GM18502 (cell line): ENCODE data around the gene IRF7.

Experiments
- ATAC-seq: cut with Tn5 transposase; IDR thresholded peaks from one replicate; pipeline ENCODE4 v1.9.1; 2021; ENCODE audit warnings: mild to moderate bottlenecking; ENCODE audit not compliant: unreplicated experiment, poor library complexity

Gene IRF7

DNA sequence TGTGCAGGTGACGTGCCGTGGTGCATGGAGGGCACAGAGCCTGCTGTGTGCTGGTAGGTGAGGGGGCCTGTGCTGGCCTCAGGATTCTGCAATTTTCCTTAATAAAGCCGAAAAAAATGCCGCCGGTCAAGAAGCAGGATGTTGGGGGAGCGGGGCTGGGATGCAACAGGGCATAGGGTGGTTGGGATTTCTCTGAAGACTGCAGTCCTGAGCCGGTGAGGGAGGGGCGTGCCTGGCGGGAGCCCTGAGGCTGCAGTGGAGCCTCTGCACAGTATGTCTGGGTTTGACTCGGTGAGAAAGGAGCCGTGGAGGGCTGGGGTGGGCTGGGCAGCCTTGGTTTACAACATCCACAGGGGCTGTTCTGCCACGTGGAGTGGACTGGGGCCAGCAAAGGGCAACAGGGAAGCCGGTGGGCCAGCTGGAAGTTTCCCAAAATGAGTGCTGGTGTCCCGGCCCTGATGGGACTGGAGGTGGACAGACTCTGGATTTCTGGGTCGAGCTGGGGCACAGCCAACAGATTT is 7.7 kb upstream of the IRF7 start:
- ATAC-seq, result no peak

DNA sequence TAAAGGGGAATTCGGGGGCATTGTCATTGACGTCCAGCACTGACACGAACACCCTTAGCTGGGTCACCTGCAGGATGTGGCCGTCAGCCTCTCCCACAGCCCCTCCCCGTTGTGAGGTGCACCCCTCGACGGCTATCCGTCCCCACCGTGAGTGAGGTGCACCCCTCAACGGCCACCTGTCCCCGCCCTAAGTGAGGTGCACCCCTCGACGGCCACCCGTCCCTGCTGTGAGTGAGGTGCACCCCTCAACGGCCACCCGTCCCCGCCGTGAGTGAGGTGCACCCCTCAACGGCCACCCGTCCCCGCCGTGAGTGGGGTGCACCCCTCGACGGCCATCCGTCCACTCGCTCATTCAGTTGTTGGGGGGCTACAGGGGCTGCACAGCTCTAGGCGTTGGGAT is 6.1 kb upstream of the IRF7 start:
- no peak for ATAC-seq

DNA sequence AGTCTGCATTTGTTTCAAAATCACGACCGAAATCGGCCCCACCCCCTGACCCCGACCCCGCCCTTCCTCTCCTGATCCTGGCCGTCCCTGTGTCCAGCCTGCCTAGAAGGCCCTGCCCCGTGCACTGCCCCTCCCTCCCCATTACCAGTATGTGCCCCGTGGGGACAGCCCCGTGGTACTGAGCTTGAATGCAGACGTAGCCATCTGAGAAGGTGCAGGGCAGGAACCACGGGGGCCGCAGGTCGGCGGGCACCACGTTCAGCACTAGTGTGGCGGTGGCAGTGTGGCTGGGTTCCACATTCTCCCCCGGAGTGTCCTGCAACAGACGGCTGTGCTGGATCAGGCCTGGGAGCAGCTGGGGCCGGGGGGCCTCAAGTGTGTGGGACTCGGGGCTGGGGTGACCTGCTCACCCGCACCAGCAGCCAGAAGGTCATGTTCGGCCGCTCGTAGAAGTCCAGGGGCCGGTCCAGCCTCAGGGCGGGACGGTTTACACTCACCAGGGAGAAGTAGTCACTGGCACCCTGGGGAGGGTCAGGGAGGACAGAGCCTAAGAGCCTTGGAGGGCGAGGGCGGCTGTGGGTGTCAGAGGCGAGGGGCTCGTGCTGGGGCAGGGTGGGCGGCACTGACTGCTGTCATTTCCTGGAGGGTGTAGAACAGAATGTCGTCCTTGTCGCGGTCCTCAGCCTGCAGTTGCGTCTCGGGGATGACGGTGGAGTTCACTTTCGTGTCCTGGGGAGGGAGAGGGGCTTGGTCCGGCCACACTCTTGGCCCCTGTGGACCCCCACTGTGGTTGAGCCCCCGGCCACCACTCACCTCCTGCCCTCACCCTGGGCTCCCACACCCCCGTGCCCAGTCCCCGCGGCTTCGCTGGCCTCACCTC is 5.4 kb upstream of the IRF7 start:
- ATAC-seq, result no peak

DNA sequence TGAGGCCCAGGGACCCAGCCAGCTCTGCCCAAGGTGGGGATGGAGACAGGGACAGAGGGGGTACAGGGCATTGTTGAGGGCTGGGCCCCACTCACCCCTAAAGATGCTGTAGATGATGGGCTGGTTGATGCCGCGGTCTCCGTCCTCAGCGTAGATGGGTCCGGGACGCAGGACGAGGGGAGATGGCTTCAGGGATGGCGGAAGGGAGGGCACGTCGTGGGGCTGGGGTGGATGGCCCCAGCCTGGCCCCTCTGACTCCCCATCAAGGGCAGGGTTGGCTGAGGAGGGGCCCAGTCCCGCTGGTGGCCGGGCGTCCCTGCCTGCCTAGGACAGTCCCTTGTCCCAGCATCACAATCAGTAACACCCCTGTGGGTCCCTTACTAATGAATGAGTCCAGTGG is 4.5 kb upstream of the IRF7 start:
- no peak for ATAC-seq

DNA sequence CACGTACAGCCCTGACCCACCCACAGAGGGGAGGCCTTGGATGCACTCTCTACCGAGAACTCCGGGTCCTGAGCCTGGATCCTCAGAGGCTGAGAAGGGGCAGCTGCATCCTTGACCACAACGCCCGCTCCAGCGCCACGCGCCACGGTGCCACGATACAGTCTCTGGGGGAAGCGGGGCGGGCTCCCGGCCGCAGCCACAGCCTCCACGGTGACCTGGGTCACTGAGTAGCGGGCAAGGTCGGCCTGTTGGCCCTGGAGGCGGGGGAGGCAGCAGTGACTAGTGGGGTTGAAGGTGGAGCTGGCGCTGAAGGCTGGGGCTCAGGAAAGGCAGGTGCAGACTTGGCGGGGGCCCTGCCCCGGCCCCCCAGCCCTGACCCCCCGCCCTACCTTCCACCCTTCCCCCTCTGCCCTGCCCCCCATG is 3.9 kb upstream of the IRF7 start:
- ATAC-seq, result no peak

DNA sequence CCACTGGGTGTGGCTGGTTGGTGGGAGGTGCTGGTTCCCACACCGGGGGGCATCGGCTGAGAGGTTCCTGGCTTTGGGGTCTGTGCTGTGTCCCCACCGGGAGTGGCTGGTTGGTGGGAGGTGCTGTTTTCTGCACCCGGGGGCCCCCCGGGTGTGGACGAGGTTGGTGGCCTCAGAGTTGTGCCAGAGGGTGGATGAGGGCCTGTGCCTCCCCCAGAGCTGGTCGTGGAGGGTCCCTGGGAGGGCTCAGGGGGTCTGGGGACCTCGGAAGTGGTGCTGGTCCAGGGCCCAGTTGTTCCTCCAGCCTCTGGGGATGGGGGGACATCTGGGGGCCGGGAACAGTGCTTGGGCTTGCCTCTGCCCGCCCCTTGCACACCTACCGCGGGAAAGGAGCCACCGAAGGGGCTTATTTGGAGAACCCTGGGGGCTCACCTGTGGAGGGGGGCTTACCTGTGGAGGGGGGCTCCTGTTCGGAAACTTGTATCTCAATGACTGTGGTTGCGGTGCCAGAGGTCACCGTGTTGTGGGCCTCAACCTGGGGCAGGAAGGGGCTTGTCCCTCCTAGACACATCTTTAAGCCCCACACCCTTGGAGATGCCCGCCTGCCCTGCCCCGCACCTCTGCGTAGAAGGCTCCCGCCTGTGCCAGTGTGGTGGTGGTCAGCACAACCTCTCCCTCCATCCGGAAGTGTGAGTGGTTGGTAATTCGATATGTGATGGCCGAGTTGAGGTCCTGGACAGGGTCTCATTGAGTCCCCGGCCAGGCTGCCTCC is 3.3 kb upstream of the IRF7 start:
- no peak for ATAC-seq

DNA sequence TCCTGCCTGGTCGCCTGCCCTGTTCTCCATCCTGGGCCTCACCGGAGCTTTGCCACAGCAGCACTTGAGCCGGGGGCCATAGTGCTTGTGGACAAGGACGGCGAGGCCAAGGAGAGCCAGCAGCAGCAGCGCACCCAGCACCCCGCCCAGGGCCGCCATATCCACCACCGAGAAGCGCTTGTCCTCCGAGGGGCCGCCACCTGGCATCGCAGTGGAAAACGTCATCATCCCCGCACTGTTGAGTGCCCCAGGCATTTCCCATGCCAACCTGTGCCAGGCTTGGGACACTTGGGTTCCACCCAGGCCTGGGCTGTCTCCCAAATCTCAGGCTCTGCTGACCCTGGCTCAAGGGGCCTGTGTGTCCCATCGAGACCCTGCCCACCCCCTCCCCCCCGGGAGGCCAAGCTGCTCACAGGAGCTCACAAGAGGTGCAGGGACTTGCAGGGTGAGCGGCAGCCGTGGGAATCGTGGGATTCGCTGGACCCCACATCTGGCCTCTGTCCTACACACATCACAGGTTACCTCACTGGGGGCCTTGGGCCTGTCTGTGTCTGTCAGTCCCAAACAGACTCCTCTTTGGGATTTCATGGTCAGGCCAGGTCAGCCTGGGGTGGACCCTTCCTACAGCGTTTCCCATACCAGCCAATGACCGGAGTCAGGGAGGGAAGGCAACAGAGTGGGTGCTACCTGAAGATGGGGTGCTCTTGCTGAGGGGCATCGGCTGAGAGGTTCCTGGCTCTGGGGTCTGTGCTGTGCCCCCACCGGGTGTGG is 2.3 kb upstream of the IRF7 start:
- ATAC-seq, result no peak

DNA sequence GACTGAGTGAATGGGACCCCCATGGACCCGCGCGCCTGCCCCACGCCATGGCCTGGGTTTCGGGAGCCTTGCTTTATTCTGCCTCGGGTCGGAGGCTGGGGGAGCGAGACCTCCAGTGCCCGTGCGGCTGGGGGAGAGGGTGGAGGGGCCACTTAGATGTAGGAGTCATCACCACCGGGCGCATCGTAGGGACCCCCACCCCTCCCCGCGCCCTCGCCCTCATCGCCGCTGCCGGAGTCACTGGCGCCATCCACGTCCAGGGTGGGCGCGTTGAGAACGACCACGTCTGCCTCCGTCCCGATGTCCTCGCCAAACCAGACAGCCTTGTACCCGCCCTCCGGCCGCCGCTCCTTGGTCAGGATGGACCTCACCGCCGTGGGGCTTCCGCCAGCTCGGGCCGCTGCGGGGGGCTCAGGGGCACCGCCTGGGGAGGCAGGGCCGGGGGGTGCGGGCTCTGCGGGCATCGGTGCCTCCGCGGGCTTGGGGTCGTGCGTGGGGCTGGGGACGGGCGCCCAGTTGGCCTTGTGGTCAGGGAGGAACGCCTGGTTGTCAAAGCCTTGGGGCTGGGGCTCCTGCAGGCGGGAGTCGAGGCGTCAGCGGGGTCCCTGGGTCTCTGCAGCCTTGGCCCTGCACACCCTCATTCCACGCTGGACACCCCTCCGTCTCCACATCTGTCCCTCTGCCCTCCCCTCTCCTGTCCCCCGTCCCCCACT is 1.6 kb upstream of the IRF7 start:
- no peak for ATAC-seq

DNA sequence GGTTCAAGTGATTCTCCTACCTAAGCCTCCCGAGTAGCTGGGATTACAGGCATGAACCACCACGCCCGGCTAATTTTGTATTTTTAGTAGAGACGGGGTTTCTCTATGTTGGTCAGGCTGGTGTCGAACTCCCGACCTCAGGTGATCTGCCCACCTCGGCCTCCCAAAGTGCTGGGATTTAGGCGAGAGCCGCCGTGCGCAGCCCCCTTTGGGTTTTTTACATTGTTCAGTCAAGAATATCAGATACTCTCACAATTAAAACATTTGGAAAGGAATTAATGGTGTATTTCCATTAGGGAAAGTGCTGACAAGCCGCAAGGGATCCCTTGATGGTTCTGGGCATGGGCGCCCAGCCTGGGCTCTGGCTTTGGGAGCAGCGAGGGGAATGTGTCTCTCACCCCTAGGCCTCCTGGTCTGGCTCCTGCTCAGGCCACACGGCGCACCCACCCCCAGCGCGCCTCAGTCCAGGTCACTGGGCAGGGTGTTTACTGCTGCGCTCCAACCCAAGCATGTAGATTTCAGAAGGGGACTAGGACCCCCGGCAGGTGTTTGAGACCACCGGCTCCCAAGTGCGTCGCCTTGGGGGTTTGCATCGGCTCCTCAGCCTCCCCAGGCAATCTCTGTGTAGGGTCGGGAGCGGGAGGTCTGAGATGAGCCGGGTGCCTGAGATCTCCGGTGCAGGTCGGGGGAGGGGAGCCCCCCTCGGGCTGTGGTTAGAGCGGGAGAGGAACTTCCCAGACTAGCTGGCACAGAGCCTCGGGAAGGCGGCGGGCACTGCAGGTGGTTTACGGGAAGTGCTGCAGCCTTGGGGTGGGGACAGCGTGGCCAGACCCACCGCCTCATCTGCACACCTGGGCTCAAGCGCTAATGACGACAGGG is 809 bp upstream of the IRF7 start:
- no peak for ATAC-seq

DNA sequence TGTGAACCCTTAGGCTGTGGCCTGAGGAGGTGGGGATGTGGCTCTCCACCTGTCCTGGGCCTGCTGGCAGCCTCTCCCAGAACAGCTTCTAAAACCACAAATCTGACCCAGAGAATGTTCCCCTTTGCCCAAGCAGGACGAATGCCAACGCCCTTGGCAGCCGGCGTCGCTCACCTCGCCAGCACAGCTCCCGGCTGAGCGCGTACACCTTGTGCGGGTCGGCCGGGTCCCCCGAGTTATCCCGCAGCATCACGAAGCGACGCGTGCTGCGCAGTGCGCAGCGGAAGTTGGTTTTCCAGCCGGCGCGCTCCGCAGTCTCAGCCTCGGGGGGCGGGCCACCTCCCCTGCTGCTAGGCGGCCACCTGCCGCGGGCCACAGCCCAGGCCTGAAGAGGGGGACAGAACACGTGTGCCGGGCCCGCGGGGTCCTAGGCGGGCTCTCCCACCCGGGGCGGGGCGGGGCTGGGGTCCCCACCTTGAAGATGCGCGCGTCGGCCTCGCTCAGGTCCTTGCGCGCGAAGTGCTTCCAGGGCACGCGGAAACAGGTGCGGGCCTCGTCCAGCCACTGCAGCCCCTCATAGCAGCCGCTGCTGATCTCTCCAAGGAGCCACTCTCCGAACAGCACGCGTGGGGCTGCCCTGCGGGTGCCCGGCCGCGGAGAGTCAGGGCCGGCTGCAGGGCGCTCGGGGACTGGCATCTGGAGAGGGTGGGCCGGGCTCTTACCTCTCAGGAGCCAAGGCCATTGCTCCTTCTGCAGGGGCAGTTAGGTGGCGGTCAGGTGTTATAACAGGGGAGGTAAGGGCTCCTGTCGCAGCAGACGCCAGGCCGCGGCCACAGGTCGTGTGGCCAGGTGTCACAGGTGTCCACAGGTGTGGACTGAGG is 887 bp downstream of the IRF7 start:
- no peak for ATAC-seq

DNA sequence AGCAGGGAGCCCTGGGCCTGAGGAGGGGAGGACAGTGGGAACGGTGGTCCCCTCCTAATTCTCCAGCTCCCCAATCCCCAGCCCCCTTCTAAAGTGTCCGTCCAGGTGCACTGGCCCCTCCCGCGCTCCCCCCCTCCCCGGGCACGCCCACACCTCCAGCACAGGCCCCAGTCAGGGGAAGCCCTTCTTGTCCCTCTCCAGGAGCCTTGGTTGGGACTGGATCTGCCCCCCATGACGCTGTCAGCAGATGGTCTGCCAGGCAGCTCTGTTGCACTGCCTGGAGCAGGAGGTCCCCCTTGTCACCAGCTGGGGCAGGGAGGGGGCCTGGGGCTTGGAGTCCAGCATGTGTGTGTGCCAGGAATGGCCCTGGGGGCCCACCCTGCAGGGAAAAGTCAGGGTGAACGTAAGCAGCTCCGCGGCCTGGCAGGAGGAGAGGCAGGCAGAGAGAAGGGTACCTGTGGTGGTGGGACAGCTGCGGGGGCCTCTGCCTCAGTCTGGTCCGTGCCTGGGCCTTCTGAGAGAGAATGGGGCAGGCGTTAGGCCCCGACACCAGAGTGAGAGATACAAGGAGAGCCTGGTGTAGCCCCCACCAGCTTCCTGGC is 1.6 kb downstream of the IRF7 start:
- no peak for ATAC-seq

DNA sequence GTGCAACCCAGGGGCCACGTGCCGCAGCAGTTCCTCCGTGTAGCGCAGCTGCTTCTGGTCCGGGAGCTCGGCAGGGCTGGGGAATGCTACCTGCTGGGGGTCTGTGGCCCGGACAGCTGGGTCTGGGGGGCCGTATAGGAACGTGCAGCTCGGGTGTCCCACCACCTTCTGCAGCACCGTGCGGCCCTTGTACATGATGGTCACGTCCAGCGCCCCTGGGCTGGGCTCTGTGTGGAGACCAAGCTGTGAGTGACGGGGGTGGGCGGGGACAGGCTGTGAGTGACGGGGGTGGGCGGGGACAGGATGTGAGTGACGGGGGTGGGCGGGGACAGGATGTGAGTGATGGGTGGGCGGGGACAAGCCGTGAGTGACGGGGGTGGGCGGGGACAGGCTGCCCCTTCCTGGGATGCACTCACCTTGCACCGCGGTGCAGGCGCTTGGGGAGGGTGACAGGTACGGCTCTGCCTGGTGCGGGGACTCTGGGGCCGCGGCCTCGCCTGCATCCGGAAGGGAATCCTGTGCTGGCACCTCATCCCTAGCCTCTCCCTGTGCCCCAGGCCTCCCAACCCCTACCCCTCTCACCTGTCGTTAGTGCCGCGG is 2.3 kb downstream of the IRF7 start:
- no peak for ATAC-seq

DNA sequence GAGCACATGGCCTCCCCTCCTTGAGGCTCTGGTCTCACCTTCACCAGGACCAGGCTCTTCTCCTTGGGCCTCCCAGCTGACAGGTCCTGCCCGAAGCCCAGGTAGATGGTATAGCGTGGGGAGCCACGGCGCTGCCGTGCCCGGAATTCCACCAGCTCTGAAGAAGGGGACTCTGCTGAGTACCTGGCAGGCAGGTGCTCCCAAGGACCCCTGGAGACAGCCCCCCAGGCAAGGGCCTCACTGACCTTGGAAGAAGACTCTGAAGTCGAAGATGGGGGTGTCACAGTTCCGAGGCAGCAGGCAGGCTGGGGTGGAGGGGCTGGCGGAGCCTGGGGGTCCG is 2.8 kb downstream of the IRF7 start:
- ATAC-seq, result no peak

DNA sequence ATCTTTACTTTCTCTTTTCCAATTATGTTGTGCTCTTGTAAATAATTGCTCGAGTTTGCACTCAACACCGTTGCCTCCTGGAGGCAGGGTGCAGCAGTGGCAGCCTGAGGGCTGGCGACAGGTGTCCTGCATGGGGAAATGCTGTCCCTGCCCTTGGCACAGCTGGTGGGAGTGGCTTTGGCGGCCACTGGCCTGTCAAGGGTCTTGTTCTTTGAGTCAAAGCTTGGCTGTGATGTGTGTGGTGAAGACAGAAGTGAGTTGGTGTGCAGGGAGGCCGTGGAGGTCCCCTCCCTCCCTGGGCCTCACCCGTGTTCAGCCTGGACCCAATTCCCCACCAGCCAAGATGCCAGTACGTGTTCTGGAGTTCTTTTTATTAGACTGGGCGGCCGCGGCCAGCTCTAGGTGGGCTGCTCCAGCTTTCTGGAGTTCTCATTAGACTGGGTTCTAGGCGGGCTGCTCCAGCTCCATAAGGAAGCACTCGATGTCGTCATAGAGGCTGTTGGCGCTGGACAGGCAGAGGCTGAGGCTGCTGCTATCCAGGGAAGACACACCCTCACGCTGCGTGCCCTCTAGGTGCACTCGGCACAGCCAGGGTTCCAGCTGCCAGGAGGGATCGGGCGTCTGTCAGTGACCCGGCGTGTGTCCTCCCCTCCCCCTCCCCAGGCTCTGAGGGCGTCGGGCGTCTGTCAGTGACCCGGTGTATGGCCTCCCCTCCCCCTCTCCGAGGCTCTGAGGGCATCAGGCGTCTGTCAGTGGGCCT is 3.4 kb downstream of the IRF7 start:
- ATAC-seq, result no peak

DNA sequence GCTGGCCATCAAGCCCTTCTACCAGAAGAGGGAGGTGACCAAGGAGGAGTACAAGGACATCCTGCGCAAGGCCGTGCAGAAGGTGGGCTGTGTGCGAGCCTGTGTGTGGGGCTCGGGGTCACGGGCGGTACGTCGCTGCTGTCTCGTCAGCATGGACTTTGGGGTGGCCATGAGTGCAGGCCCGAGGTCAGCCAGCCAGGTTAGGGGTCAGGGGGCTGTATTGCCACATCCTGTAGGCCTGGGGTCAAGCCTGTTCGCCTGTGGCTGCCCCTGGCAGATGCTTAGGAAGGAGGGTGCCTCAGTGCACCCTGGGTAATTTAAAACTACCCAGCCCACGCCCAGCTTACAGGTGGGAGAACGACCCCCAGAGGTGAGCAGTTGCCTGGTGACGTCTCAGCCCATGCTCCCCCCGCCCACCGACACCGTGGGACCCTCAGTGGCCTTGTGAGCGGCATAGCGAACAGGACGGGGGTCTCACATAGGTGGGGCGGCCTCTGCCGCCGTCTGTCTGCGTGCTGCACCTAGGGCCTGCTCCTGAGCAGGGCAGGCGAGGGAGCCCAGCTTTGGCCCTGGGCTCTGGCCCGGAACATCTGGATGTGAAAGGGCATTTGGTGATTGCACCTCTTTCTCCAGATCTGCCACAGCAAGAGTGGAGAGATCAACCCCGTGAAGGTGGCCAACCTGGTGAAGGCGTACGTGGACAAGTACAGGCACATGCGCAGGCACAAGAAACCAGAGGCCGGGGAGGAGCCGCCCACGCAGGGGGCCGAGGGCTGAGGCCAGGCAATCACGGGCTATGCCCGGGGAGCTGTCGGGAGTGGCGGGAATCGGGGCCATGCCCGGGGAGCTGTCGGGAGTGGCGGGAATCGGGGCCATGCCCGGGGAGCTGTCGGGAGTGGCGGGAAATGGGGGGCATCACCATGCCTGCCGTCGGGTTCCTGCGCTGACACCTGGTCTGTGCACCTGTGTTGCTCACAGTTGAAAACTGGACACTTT is 4.5 kb downstream of the IRF7 start:
- no peak for ATAC-seq
